ENCODE results near the gene TRIM14.
"Not testable (repeated sequence)": the region's sequence is repeated elsewhere in the genome, so short reads cannot be mapped to it uniquely, and the experiment has no call there.

The TRIM14 gene

DNA sequence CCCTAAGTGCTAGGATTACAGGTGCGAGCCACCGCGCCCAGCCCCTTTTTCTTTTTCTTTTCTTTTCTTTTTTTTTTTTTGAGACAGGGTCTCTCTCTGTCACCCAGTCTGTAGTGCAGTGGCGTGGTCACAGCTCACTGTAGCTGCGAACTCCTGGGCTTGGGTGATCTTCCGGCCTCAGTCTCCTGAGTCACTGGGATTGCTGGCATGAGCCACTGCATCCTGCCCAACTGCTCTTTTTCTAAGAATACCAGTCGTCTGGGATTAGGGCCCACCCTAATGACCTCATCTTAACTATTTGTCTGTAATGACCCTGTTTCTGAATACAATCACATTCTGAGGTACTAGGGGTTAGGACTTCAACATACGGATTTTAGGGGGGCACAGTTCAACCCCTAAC lies 96.6 kb downstream of the TRIM14 start:
- peak; percentile 57 for DNase-seq (ENCODE audit: low read depth)
- no peak overlapping the region for H3K4me3 ChIP-seq (ENCODE audit: low read length)
- TF ChIP-seq, protein P1, sequence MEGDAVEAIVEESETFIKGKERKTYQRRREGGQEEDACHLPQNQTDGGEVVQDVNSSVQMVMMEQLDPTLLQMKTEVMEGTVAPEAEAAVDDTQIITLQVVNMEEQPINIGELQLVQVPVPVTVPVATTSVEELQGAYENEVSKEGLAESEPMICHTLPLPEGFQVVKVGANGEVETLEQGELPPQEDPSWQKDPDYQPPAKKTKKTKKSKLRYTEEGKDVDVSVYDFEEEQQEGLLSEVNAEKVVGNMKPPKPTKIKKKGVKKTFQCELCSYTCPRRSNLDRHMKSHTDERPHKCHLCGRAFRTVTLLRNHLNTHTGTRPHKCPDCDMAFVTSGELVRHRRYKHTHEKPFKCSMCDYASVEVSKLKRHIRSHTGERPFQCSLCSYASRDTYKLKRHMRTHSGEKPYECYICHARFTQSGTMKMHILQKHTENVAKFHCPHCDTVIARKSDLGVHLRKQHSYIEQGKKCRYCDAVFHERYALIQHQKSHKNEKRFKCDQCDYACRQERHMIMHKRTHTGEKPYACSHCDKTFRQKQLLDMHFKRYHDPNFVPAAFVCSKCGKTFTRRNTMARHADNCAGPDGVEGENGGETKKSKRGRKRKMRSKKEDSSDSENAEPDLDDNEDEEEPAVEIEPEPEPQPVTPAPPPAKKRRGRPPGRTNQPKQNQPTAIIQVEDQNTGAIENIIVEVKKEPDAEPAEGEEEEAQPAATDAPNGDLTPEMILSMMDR (conservative IDR thresholded peaks at IDR 0.05; ENCODE audit: low read depth, low read length): no peak

DNA sequence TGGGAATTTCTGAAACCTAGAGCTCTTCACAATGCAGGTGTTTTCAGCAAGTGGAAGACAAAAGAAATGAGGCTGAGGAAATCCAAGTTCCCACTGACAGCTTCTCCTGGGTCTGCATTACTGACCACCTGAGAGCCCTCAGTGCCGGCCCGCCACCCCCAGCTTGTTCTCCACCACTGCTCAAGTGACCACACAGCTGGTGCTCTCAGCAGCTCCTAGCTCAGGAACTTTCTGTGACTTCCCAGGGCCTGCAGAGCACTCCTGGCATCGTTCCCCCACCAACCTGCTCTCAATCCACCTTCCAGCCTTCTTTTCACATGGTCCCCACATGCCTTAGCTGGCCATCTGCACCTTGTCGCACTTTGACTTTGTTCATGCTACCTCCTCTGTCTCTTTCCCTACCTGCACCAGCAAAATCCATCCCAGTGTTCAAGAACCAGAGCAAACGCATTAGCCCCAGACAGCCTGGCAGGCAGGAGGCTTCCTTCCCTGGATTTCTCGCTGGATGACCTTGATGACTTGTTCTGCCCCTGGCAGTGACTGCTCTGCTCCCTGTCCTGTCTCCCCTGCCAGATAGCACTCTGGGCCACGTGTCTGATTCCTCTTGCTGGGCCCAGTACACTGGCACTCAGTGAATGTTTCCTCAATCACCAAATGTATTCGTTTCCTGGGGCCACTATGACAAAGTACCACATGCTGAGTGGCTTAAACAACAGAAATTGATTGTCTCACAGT lies 97.5 kb downstream of the TRIM14 start:
- DNase-seq (ENCODE audit: low read depth): no peak
- H3K4me3 ChIP-seq (ENCODE audit: low read length): no peak overlapping the region
- TF ChIP-seq, protein P1 (conservative IDR thresholded peaks at IDR 0.05; ENCODE audit: low read depth, low read length): no peak

DNA sequence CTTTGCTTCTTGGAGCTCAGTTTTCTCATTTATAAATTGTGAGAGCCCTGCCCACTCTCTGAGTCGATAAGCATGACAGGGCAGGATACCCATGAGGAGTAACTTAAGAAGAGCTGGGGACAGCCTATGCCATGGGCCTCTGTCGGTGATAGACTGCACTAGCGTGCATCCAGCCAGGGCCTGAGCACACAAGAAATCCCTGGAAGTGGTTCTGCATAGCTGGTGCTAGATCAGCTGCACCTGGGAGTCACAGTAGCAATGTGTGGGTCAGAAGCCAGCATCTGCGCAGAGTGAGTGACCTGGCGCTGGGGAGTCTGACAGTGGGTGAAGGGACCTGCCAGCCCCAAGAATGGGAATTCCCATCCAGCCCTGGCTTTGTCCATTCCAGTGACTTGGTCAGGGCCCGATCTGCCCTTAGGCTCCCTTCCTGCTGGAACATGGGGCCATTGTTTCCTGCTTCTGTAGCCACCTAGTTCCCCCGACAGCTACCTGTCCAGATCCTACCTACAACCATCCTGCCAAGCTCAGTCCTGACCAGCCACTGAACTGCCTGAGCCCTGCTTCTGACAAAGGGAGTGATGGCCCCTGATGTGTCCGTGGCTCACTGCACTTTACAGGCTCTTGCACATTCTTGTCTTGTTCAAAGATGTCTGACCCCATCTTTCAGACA lies 98.4 kb downstream of the TRIM14 start:
- H3K4me3 ChIP-seq (ENCODE audit: low read length): no peak overlapping the region
- no peak for DNase-seq (ENCODE audit: low read depth)
- TF ChIP-seq, protein P1 (conservative IDR thresholded peaks at IDR 0.05; ENCODE audit: low read depth, low read length): no peak

DNA sequence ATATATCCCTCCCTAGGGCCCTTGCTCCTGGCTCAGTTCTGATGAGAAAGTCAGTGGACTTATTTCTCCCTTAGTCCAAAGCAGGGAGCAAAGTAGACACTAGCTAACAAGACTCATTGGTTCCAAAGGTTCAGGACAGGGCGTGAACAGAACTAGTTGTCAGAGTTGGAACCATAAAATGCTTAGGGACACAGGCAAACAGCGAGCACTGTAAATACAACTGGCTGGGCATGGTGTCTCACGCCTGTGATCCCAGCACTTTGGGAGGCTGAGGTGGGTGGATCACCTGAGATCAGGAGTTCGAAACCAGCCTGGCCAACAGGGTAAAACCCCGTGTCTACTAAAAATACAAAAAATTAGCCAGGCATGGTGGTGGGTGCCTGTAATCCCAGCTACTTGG lies 99.2 kb downstream of the TRIM14 start:
- not testable (repeated sequence) for DNase-seq (ENCODE audit: low read depth); H3K4me3 ChIP-seq (ENCODE audit: low read length)
